Stomach (tissue), 9 donors: ENCODE data around the gene RXRA. TPM values are rescaled to one million over a fixed set of nuclear protein-coding genes. Genes with fewer than 3 reads are reported as not detected.

Experiments used
- DNase-seq, 2 donors: peaks; one replicate each; pipeline versions ENCODE4 v3.0.0 to v3.0.0-alpha.2; 2013 to 2019
- H3K27ac ChIP-seq, 5 donors: fragments of 200-600 bp in 4 of 5; sonication (generic) in 4 of 5; one replicate each; pipeline ENCODE4 v1.5.1; 2013 to 2019; ENCODE audit warnings: mild to moderate bottlenecking in 1 of 5, moderate library complexity in 1 of 5
- H3K27me3 ChIP-seq, 3 donors: fragments of 200-600 bp; sonication (generic); one replicate each; pipeline ENCODE4 v1.5.1; 2017 to 2019; ENCODE audit warnings: mixed run types in 1 of 3
- H3K36me3 ChIP-seq, 4 donors: fragments of 200-600 bp; sonication (generic); 1 replicate in 3 of 4; 2 replicates in 1 of 4; pipeline ENCODE4 v1.5.1; 2016 to 2019
- H3K4me1 ChIP-seq, 4 donors: fragments of 200-600 bp; sonication (generic); one replicate each; pipeline ENCODE4 v1.5.1; 2016 to 2019
- H3K4me3 ChIP-seq, 4 donors: fragments of 200-600 bp; sonication (generic) in 3 of 4; one replicate each; pipeline ENCODE4 v1.5.1; 2016 to 2019; ENCODE audit warnings: mild to moderate bottlenecking in 1 of 4
- H3K9me3 ChIP-seq, 4 donors: fragments of 200-600 bp; sonication (generic); one replicate each; pipeline ENCODE4 v1.5.1; 2016 to 2019
- CTCF ChIP-seq, 7 experiments: fragments of 450-650 bp in 4 of 7; fragments of 200-600 bp in 3 of 7; sonication (generic) in 3 of 7; IDR thresholded peaks; one replicate each; pipeline ENCODE4 v1.5.1; 2016 to 2019; ENCODE audit warnings: antibody characterized with exemption in 7 of 7, control low read depth in 2 of 7, mild to moderate bottlenecking in 1 of 7
- EP300 ChIP-seq: sonication (generic); formaldehyde crosslinking; IDR thresholded peaks from one replicate; pipeline ENCODE4 v1.6.1; 2017; ENCODE audit warnings: antibody characterized with exemption
- POLR2A ChIP-seq, 4 donors: fragments of 450-650 bp; IDR thresholded peaks; one replicate each; pipeline ENCODE4 v1.6.1; 2016; ENCODE audit warnings: antibody characterized with exemption in 4 of 4, control low read depth in 2 of 4, mild to moderate bottlenecking in 1 of 4, moderate library complexity in 1 of 4
- POLR2AphosphoS5 ChIP-seq, 3 donors: sonication (generic); formaldehyde crosslinking; IDR thresholded peaks; one replicate each; pipeline ENCODE4 v1.6.1; 2016; ENCODE audit warnings: antibody characterized with exemption in 3 of 3
- WGBS, 5 donors: extraction: QIAGEN DNeasy Blood & Tissue Kit in 3 of 5; methylation state at CpG; one replicate each; pipeline versions ENCODE4 v1.1.5 to v1.1.7; 2013 to 2018; 5-methylcytosine and 5-hydroxymethylcytosine counted together
- intact Hi-C: fragments of 100-400 bp; cut with DNase I; formaldehyde crosslinking; loops from one replicate; pipeline ENCODE4 v1.15.1; 2023; ENCODE audit warnings: low total_unique reads
- polyA plus RNA-seq, 3 donors: library from polyadenylated mRNA; stranded (reverse); fragments of 200-250 nt; gene quantifications; one replicate each; pipeline ENCODE4 v1.2.3, GENCODE V29; 2013
- total RNA-seq, 5 donors: library from RNA; depleted of rRNA; stranded (reverse); fragments of >200 nt; gene quantifications; one replicate each; pipeline versions ENCODE4 v1.1.0 to v1.2.3, GENCODE V29; 2014 to 2016
- donor health status: healthy with polysubstance abuse.
- donor health status: Bipolar disorder and iron deficiency.
- donor health status: healthy.

RXRA gene
- total and polyA plus RNA-seq, 8 donors: 14.0 to 68.4 (median 29.3) TPM

DNA sequence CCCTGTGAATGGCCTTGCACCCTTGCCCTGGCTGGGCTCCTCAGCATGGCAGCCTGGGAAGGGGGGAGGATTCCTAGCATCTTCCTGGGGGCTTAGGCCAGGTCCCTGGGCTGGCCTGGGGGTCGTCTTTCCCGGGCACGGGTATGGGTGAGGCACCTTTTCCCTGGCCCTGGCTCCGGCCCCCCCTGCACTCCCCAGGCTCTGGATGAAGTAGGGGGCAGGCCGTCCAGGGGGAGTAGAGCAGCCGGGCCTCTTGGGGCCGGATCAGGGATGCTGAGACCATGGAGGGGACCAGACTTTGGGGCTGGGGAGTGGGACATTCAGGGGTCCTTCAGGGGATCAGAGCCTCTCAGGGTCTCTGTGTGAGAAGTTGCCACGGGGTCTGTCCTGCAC, 6.6 kb downstream of the RXRA start:
- Histone ChIP-seq H3K9me3 (no peaks in the 10 kb centered on the region), H3K27me3 (no peaks in the 10 kb centered on the region), H3K36me3 (no peaks in the 10 kb centered on the region), H3K4me1 (peaks cover 92 to 100% (median 99%) of the 10 kb centered on the region in 4 donors), H3K27ac (peak overlapping the region in 3 of 5 donors; percentile 50 to 63 (median 62)), H3K4me3 (peak overlapping the region in 1 of 4 donors; percentile 32)
- no peak for DNase-seq
- TF ChIP-seq POLR2A (IDR thresholded peaks at IDR 0.05) (no peak), EP300 (no peak), CTCF (IDR thresholded peaks at IDR 0.05) (no peak), POLR2AphosphoS5 (IDR thresholded peaks at IDR 0.05) (no peak)
- WGBS, 5 donors: 43 to 68% (median 54%) methylated on average over 6 to 8 of the region's 8 CpGs
- intact Hi-C loops: loop anchor here (10.0 kb wide), 2 partner anchors 102 to 158 kb away; no protein-coding TSS in a partner anchor

DNA sequence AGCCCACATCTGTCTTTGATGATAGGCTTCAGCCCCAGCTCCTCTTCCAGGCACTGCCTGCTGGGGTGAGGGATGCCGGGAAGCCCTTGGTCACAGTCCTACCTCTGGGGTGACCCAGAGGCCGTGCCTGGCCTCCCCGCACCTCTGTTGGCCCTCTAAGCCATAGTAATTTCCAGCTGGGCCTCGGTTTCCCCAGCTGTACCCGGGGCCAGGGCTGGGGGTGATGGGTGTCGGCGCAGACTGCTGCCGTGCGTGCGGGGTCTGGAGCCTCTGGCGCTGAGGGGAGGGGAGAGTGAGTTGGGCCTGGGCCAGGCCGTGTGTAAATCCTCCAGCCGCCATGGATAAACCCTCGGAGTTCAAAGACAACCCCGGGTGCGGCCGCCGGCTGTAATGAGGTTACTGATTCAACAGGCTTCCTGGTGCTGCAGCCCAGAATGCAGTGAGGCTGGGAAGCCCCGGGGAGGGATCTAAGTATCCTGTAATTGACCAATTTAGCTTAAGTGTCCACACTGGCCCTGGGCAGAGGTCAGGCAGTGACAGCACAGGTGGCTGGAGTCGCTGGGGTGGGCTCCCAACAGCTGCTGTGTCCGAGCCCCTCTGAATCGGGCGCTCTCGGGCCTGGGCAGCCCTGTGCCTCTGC, 7.1 kb downstream of the RXRA start:
- TF ChIP-seq POLR2A (IDR thresholded peaks at IDR 0.05) (no peak), CTCF (IDR thresholded peaks at IDR 0.05) (no peak), POLR2AphosphoS5 (IDR thresholded peaks at IDR 0.05) (no peak), EP300 (no peak)
- H3K4me3 ChIP-seq: peak overlapping the region in 1 of 4 donors; percentile 32
- intact Hi-C loops: loop anchor here (10.0 kb wide), 2 partner anchors 101 to 159 kb away; no protein-coding TSS in a partner anchor
- no peaks in the 10 kb centered on the region for H3K27me3 ChIP-seq
- H3K36me3 ChIP-seq: no peaks in the 10 kb centered on the region
- peak overlapping the region in 3 of 5 donors; percentile 50 to 63 (median 62) for H3K27ac ChIP-seq
- H3K4me1 ChIP-seq: peaks cover 92 to 100% (median 99%) of the 10 kb centered on the region in 4 donors
- 15 to 48% (median 32%) methylated on average over 11 to 24 of the region's 24 CpGs for WGBS, 5 donors
- no peaks in the 10 kb centered on the region for H3K9me3 ChIP-seq
- DNase-seq: peak; percentile 75 to 89

DNA sequence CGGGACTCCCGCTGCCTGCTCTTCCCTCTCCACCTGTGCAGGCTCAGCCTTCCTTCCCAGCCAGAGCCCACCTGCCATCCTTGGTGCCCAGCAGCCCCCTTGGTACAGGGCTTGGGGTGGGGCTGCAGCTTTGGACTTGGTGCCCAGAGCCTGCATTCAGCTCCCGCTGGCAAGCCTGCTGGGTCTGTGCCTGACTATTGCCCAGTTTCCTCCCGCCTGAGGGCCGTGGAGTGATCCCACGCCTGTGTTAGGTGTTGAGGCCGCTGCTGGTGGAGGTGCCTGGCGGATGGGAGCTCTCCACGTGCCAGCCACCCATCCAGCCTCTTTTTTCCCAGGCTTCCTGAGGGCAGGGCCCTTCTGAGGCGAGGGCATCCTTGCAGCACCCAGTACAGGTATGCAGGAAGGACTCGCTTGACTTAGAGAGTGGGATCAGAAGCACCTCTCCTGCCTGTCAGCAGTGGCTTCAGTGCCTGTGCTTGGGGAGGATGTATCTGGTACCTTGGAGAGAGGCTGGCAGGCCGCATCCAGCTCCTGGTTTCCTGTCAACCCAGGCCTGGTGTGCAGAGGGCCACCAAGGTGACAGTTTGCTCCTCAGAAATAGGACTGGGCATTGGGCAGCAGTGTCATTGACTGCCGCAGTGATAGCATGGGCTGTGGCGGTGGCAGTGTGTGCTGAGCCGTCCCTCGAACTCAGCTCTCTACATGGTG, 7.8 kb downstream of the RXRA start:
- H3K4me3 ChIP-seq: peak overlapping the region in 1 of 4 donors; percentile 32
- intact Hi-C loops: loop anchor here (10.0 kb wide), 2 partner anchors 101 to 159 kb away; no protein-coding TSS in a partner anchor

More for the DNA sequence above, 7.8 kb downstream of the RXRA start:
- no peaks in the 10 kb centered on the region for H3K9me3 ChIP-seq
- H3K27me3 ChIP-seq: no peaks in the 10 kb centered on the region
- H3K4me1 ChIP-seq: peaks cover 92 to 100% (median 99%) of the 10 kb centered on the region in 4 donors
- no peak for DNase-seq
- TF ChIP-seq CTCF (IDR thresholded peaks at IDR 0.05) (no peak), EP300 (no peak), POLR2AphosphoS5 (IDR thresholded peaks at IDR 0.05) (no peak), POLR2A (IDR thresholded peaks at IDR 0.05) (no peak)
- peak overlapping the region in 3 of 5 donors; percentile 50 to 63 (median 62) for H3K27ac ChIP-seq
- WGBS, 5 donors: 65 to 78% (median 69%) methylated on average over 14 to 16 of the region's 16 CpGs
- H3K36me3 ChIP-seq: no peaks in the 10 kb centered on the region
